H1 (cell line): ENCODE data around the gene FCN3. TPM values are rescaled to one million over a fixed set of nuclear protein-coding genes. Genes with fewer than 3 reads are reported as not detected.

Experiments used
- CTCF ChIA-PET: fragments of 300-600 bp; sonication (Branson Sonifier 250); formaldehyde crosslinking; loops from one replicate; lab custom pipeline; 2021; ENCODE audit not compliant: partially characterized antibody; lab: Charles Lee
- POLR2A ChIA-PET: fragments of 300-600 bp; sonication (Branson Sonifier 250); formaldehyde crosslinking; loops from one replicate; lab custom pipeline; 2021; ENCODE audit warnings: inconsistent platforms; ENCODE audit not compliant: partially characterized antibody; lab: Charles Lee
- DNase-seq, 2 experiments: peaks; one replicate each; pipeline versions ENCODE4 v3.0.0 to v3.0.0-alpha.2; 2010 to 2022; ENCODE audit warnings: low spot score in 2 of 2, low read depth in 1 of 2, mixed read lengths in 1 of 2
- FAIRE-seq: peaks from 2 replicates; lab custom pipeline; 2011; peaks lifted over from hg19 to GRCh38; lab: Jason Lieb, UNC
- H2AFZ ChIP-seq: 2 replicates; pipeline ENCODE4 v1.8.1; 2012; ENCODE audit warnings: low read length, inconsistent platforms
- H2AK5ac ChIP-seq: 2 replicates; pipeline ENCODE4 v1.6.1; 2013; ENCODE audit warnings: low read depth, low read length
- H2BK120ac ChIP-seq: replicated peaks from 2 replicates; pipeline ENCODE3; 2013; ENCODE audit warnings: low read depth, low read length, inconsistent platforms
- H2BK12ac ChIP-seq: 2 replicates; pipeline ENCODE4 v1.6.1; 2013; ENCODE audit warnings: low read depth, low read length
- H2BK15ac ChIP-seq: 2 replicates; pipeline ENCODE4 v1.6.1; 2013; ENCODE audit warnings: low read length
- H2BK20ac ChIP-seq: 2 replicates; pipeline ENCODE4 v1.6.1; 2013; ENCODE audit warnings: low read length
- H2BK5ac ChIP-seq: 2 replicates; pipeline ENCODE4 v1.6.1; 2013; ENCODE audit warnings: low read depth, low read length
- H3K14ac ChIP-seq: 2 replicates; pipeline ENCODE4 v1.6.1; 2013; ENCODE audit warnings: inconsistent platforms; ENCODE audit not compliant: insufficient read length
- H3K18ac ChIP-seq: 2 replicates; pipeline ENCODE4 v1.6.1; 2013; ENCODE audit warnings: low read length; ENCODE audit errors: extremely low read depth
- H3K23ac ChIP-seq: 2 replicates; pipeline ENCODE4 v1.6.1; 2013; ENCODE audit warnings: inconsistent platforms; ENCODE audit not compliant: insufficient read length
- H3K23me2 ChIP-seq: 2 replicates; pipeline ENCODE4 v1.6.1; 2013; ENCODE audit warnings: low read depth, low read length
- H3K27ac ChIP-seq: 2 replicates; pipeline ENCODE4 v1.6.1; 2011; ENCODE audit warnings: low read depth, low read length, inconsistent platforms
- H3K27me3 ChIP-seq, 4 experiments: replicated peaks in 1 of 4; 1 replicate in 1 of 4; 2 replicates in 3 of 4; pipeline versions ENCODE4 v1.6.1 to v1.8.1; 2011 to 2013; ENCODE audit warnings: low read length in 3 of 4, mild to moderate bottlenecking in 3 of 4, inconsistent platforms in 2 of 4, mixed read lengths in 2 of 4, moderate library complexity in 1 of 4; ENCODE audit not compliant: control insufficient read depth in 3 of 4, insufficient read depth in 3 of 4; ENCODE audit errors: extremely low read depth in 1 of 4
- H3K36me3 ChIP-seq, 4 experiments: 2 replicates each; pipeline versions ENCODE4 v1.6.1 to v1.8.1; 2011 to 2013; ENCODE audit warnings: mild to moderate bottlenecking in 4 of 4, low read length in 3 of 4, moderate library complexity in 2 of 4, control low read depth in 1 of 4, inconsistent platforms in 1 of 4; ENCODE audit not compliant: insufficient read depth in 4 of 4, control insufficient read depth in 2 of 4
- H3K4ac ChIP-seq: replicated peaks from 2 replicates; pipeline ENCODE3; 2013; ENCODE audit warnings: low read length, low read depth, mixed read lengths, inconsistent platforms; ENCODE audit not compliant: insufficient read length
- H3K4me1 ChIP-seq, 4 experiments: replicated peaks in 1 of 4; 1 replicate in 1 of 4; 2 replicates in 3 of 4; pipeline versions ENCODE4 v1.6.1 to v1.8.1; 2011 to 2013; ENCODE audit warnings: low read length in 3 of 4, inconsistent platforms in 2 of 4, mixed read lengths in 1 of 4; ENCODE audit not compliant: insufficient read depth in 4 of 4, control insufficient read depth in 3 of 4
- H3K4me2 ChIP-seq, 2 experiments: 2 replicates each; pipeline versions ENCODE4 v1.6.1 to v1.8.1; 2011 to 2013; ENCODE audit warnings: low read depth in 2 of 2, low read length in 2 of 2, control low read depth in 1 of 2, inconsistent platforms in 1 of 2, mild to moderate bottlenecking in 1 of 2; ENCODE audit not compliant: insufficient read depth in 1 of 2
- H3K4me3 ChIP-seq, 4 experiments: fragments of 200-600, 300-600 bp in 1 of 4; sonication (generic), shearing (Covaris generic), sonication (Bioruptor Twin) in 1 of 4; 2 replicates each; pipeline versions ENCODE4 v1.5.1 to v1.8.1; 2011 to 2016; ENCODE audit warnings: low read length in 4 of 4, low read depth in 3 of 4, control low read depth in 2 of 4, inconsistent platforms in 2 of 4, mild to moderate bottlenecking in 2 of 4, mixed read lengths in 1 of 4, moderate library complexity in 1 of 4; ENCODE audit not compliant: insufficient read depth in 2 of 4; ENCODE audit errors: extremely low read depth in 1 of 4
- H3K56ac ChIP-seq: replicated peaks from 2 replicates; pipeline ENCODE3; 2013; ENCODE audit warnings: low read depth, mild to moderate bottlenecking, mixed read lengths, low read length, inconsistent platforms; ENCODE audit not compliant: insufficient read length
- H3K79me1 ChIP-seq: 2 replicates; pipeline ENCODE4 v1.6.1; 2013; ENCODE audit warnings: low read depth, low read length, control low read depth
- H3K79me2 ChIP-seq, 2 experiments: 2 replicates each; pipeline versions ENCODE4 v1.6.1 to v1.8.1; 2012 to 2013; ENCODE audit warnings: low read length in 2 of 2, mild to moderate bottlenecking in 2 of 2, inconsistent platforms in 1 of 2; ENCODE audit not compliant: insufficient read depth in 2 of 2, control insufficient read depth in 1 of 2
- H3K9ac ChIP-seq, 4 experiments: replicated peaks in 1 of 4; 1 replicate in 1 of 4; 2 replicates in 3 of 4; pipeline versions ENCODE4 v1.6.1 to v1.8.1; 2011 to 2013; ENCODE audit warnings: low read depth in 3 of 4, low read length in 3 of 4, control low read depth in 2 of 4, mild to moderate bottlenecking in 2 of 4, moderate library complexity in 2 of 4, inconsistent platforms in 1 of 4; ENCODE audit errors: extremely low read depth in 1 of 4
- H3K9me3 ChIP-seq, 2 experiments: 2 replicates each; pipeline versions ENCODE4 v1.6.1 to v1.8.1; 2012 to 2013; ENCODE audit warnings: mild to moderate bottlenecking in 2 of 2, moderate library complexity in 2 of 2, control low read depth in 1 of 2, inconsistent platforms in 1 of 2, low read depth in 1 of 2, low read length in 1 of 2, mixed read lengths in 1 of 2; ENCODE audit not compliant: insufficient read depth in 2 of 2
- H4K20me1 ChIP-seq, 2 experiments: replicated peaks in 1 of 2; 2 replicates each; pipeline versions ENCODE3 to v1.8.1; 2011 to 2013; ENCODE audit warnings: inconsistent platforms in 2 of 2, low read length in 2 of 2, mild to moderate bottlenecking in 1 of 2; ENCODE audit not compliant: insufficient read depth in 2 of 2, control insufficient read depth in 1 of 2
- H4K5ac ChIP-seq: 2 replicates; pipeline ENCODE4 v1.6.1; 2013; ENCODE audit warnings: low read length, low read depth, mixed read lengths, inconsistent platforms; ENCODE audit not compliant: insufficient read length
- H4K8ac ChIP-seq: 2 replicates; pipeline ENCODE4 v1.8.0; 2013; ENCODE audit warnings: mild to moderate bottlenecking, moderate library complexity, low read length, inconsistent platforms; ENCODE audit not compliant: insufficient read depth; ENCODE audit errors: extremely low read depth
- H4K91ac ChIP-seq: replicated peaks from 2 replicates; pipeline ENCODE3; 2013; ENCODE audit warnings: low read length, mixed read lengths, inconsistent platforms; ENCODE audit not compliant: insufficient read length
- CREB1 ChIP-seq: IDR thresholded peaks from 2 replicates; pipeline ENCODE4 v1.6.1; 2012; ENCODE audit warnings: inconsistent platforms
- HDAC6 ChIP-seq: IDR thresholded peaks from one replicate; pipeline ENCODE4 v1.7.1; 2012; ENCODE audit warnings: low read depth, mild to moderate bottlenecking, inconsistent platforms, low read length, moderate library complexity
- KDM1A ChIP-seq: fragments of 200-600, 300-600 bp; sonication (generic); IDR thresholded peaks from 2 replicates; pipeline ENCODE4 v1.7.1; 2016; ENCODE audit warnings: mild to moderate bottlenecking, low read length, borderline replicate concordance
- MAFK ChIP-seq: IDR thresholded peaks from 2 replicates; pipeline ENCODE4 v1.6.1; 2012; ENCODE audit warnings: low read depth, mild to moderate bottlenecking, improper control_type of control experiment, low read length
- RBBP5 ChIP-seq: IDR thresholded peaks from 2 replicates; pipeline ENCODE4 v1.7.1; 2012; ENCODE audit warnings: low read depth, mild to moderate bottlenecking, inconsistent platforms, low read length, moderate library complexity, borderline replicate concordance
- SIX5 ChIP-seq: IDR thresholded peaks from 2 replicates; pipeline ENCODE4 v1.6.1; 2011; ENCODE audit warnings: mild to moderate bottlenecking, low read depth, low read length
- SP1 ChIP-seq: IDR thresholded peaks from 2 replicates; pipeline ENCODE4 v1.6.1; 2011; ENCODE audit warnings: low read depth, low read length
- SP4 ChIP-seq: IDR thresholded peaks from 2 replicates; pipeline ENCODE4 v1.6.1; 2012; ENCODE audit warnings: low read length, inconsistent platforms
- SUZ12 ChIP-seq: fragments of 200-600 bp; sonication (generic); IDR thresholded peaks from 2 replicates; pipeline ENCODE4 v1.6.1; 2012; ENCODE audit warnings: mild to moderate bottlenecking, inconsistent platforms, low read length, moderate library complexity, mixed read lengths
- TAF1 ChIP-seq: IDR thresholded peaks from 2 replicates; pipeline ENCODE4 v1.6.1; 2011; ENCODE audit warnings: mild to moderate bottlenecking, low read depth, low read length
- TEAD4 ChIP-seq: IDR thresholded peaks from 2 replicates; pipeline ENCODE4 v1.6.1; 2012; ENCODE audit warnings: low read depth, low read length, inconsistent platforms, mixed read lengths
- WGBS, 2 experiments: shearing (Covaris generic) in 1 of 2; methylation state at CpG; one replicate each; pipeline versions ENCODE4 v1.1.6 to v1.1.7; 2013 to 2015; ENCODE audit warnings: low lambda C conversion rate in 2 of 2, mixed read lengths in 2 of 2, inconsistent platforms in 1 of 2, low coverage in 1 of 2, missing lambda C conversion rate in 1 of 2; ENCODE audit not compliant: insufficient replicate concordance in 2 of 2, insufficient coverage in 1 of 2, insufficient read length in 1 of 2; ENCODE audit errors: extremely low coverage in 1 of 2, missing lambda C conversion rate in 1 of 2; 5-methylcytosine and 5-hydroxymethylcytosine counted together
- polyA plus RNA-seq, 7 experiments: library from polyadenylated mRNA; depleted of rRNA in 3 of 7; stranded (reverse) in 5 of 7; unstranded in 2 of 7; fragments of >200 nt in 5 of 7; fragments of 200-250 nt in 2 of 7; gene quantifications; 1 replicate in 5 of 7; 2 replicates in 1 of 7; 4 replicates in 1 of 7; pipeline versions ENCODE4 v1.2.1 to v1.2.3, GENCODE V29; 2011 to 2013; ENCODE audit warnings: missing spikeins in 2 of 7, mixed read lengths in 2 of 7
- total RNA-seq: library from RNA; stranded (reverse); fragmentation: NEBNext Ultra II Directional; extraction: Animal tissue kit (Norgen Biotek cat#: 25700); gene quantifications from 2 replicates; pipeline ENCODE4 v1.2.1, GENCODE V29; 2021

FCN3 gene
- total and polyA plus RNA-seq, 2 of the 8 experiments (the other 6 are each of a cell fraction or from before 2014, with no cell fraction given), result 0.30 to 0.57 TPM

DNA sequence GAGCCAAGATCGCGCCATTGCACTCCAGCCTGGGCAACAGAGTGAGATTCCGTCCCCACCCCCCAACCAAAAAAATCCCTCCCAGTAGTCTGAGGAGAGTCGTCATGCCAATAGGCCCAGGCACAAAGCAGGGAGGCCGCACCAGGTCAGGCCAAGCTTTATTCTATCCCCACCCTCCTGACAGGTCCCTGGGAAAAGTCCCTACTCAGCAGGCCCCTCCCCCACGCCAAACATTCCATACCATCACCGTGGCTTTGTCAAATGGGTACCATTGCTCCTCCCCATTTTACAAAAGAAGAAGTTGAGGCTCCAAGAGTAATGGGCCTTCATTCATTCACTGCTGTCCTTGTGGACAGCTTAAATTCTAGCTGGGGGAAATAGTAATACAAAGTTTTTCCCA is 23.1 kb upstream of the FCN3 start:
- ChIA-PET CTCF (interaction anchor here (0.6 to 37.8 kb wide), 27 partner anchors 8 to 352 kb away, joined by 3 to 863 read pairs (median 6); partner anchors contain the start of genes AHDC1, GPR3 and MAP3K6), POLR2A (interaction anchor here (1.3 to 2.1 kb wide), 4 partner anchors 32 to 96 kb away, joined by 4 to 8 read pairs (median 4); partner anchors contain the start of genes MAP3K6 and SYTL1)
- H3K36me3 ChIP-seq, result no peaks in the 10 kb centered on the region
- 0 out of 2 replicates have a peak overlapping the region, but pooled peaks have one; percentile 46 for H2BK15ac ChIP-seq
- H4K20me1 ChIP-seq, result peaks cover 2 to 10% of the 10 kb centered on the region in 2 experiments
- H3K9me3 ChIP-seq, result no peaks in the 10 kb centered on the region
- H2BK20ac ChIP-seq, result no peak overlapping the region
- no peak overlapping the region for H2AK5ac ChIP-seq
- H3K4me2 ChIP-seq, result no peak overlapping the region
- H3K9ac ChIP-seq, result no peak overlapping the region
- H2AFZ ChIP-seq, result no peak overlapping the region
- no peaks in the 10 kb centered on the region for H3K79me1 ChIP-seq
- H3K18ac ChIP-seq, result no peak overlapping the region
- peaks cover 2% of the 10 kb centered on the region; the same call in 1 of the 2 replicates for H3K23me2 ChIP-seq
- DNase-seq (no peak), FAIRE-seq (no peak)
- H4K5ac ChIP-seq, result no peak overlapping the region
- no peaks in the 10 kb centered on the region for H3K79me2 ChIP-seq
- no peak overlapping the region for H3K4me3 ChIP-seq
- no peak overlapping the region for H2BK12ac ChIP-seq
- 88% methylated on average over 6 of the region's 7 CpGs; no CpG with 5 or more reads in 1 of the 2 experiments for WGBS, 2 experiments
- no peak overlapping the region for H3K27ac ChIP-seq
- TF ChIP-seq RBBP5 (no peak), KDM1A (peak; percentile 44; the same call in 1 of the 2 replicates), CREB1 (no peak), SUZ12 (no peak), TEAD4 (0 out of 2 replicates have a peak, but pooled peaks have one; percentile 32), MAFK (peak; percentile 4; the same call in 1 of the 2 replicates), HDAC6 (no peak), SIX5 (no peak), SP4 (no peak), TAF1 (no peak), SP1 (0 out of 2 replicates have a peak, but pooled peaks have one; percentile 28)
- H3K56ac ChIP-seq, result no peak overlapping the region
- H3K4me1 ChIP-seq, result peaks cover 4 to 29% (median 9%) of the 10 kb centered on the region in 4 experiments
- H3K23ac ChIP-seq, result no peak overlapping the region
- H3K27me3 ChIP-seq, result no peaks in the 10 kb centered on the region
- H4K8ac ChIP-seq, result no peak overlapping the region
- no peak overlapping the region for H3K14ac ChIP-seq
- H3K4ac ChIP-seq, result no peak overlapping the region
- H2BK5ac ChIP-seq, result no peak overlapping the region
- H2BK120ac ChIP-seq, result no peak overlapping the region
- H4K91ac ChIP-seq, result no peak overlapping the region
